ENCODE measurements around the gene ILKAP.
"Not testable (repeated sequence)": the region's sequence is repeated elsewhere in the genome, so short reads cannot be mapped to it uniquely, and the experiment has no call there.

The ILKAP gene

DNA sequence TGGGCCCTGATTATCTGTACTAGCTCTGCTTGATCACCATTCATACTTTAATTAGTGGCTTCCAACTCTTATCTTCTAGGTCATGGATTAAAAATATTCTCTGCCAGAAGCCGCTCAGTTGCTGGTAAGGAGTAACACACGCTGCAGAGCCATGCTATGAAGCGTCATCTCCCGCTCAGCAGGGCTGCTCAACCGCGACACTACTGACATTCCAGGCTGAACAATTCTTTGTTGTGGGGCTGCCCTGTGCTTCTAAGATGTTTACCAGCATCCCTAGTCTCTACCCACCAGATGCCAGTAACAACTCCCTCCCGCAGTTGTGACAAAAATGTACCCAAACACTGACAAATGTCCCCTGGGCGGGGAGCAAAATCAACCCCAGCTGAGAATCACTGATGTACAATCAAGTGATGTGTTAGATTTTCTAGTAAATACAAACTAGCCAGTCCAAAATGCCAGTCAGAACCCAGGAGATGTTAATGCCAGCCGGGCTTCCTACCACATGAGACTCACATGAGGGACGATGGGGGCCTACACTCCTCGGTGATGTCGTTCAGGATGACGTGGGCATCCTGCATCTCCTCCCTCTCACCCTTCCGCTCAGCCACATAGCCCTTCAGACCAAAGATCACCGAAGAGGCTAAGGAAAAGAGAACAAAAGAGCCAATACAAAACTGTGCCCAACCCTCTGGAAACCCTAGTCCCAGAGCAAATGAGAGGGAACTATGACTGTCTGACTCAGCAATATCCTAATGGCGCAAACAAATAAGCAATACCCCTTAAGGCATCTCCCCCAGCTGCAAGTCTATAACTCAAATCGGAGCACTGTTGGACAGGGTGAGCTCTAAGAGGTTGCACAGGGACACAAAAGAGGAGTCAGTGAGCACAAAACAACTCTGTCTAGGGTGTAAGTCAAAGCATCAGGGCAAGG, 15.6 kb downstream of the ILKAP start:
- no peak for DNase-seq

DNA sequence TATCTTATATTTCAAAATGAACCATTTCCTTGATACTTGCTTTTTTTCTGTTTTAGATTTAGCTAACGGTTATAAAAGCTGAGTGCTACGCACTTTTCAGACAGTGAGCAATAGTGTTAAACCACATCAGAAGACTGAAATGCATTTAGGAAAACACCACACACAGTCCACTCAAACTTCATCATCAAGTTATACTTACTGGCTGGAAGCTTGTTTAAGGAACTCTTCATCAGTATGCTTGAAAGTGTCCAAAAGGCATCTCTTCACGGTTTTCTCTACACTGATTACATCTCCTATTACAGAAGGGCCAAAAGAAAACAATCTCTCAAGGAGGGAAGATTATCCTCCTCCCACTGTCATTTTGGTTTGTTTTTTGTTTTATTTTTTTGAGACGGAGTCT, 19.7 kb downstream of the ILKAP start:
- DNase-seq: no peak

DNA sequence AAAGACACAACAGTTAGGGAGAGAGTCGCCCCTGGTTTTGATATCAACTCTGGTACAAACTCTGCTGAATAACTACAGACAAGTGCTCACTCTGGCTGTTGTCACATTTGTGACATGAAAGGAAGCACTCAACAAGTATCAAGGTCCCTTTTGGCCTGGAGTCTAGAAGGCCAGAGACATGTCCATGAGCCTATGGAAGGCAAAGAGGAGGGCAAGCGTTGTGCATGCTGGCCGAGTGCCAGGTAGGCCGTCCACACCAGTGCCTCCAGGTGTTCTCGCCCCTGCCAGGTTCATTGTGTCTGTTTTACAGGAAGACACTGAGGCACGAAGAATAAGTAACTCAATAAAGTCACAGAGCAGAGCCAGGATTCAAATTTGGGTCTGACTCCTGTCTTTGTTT, 21.1 kb downstream of the ILKAP start:
- no peak for DNase-seq

DNA sequence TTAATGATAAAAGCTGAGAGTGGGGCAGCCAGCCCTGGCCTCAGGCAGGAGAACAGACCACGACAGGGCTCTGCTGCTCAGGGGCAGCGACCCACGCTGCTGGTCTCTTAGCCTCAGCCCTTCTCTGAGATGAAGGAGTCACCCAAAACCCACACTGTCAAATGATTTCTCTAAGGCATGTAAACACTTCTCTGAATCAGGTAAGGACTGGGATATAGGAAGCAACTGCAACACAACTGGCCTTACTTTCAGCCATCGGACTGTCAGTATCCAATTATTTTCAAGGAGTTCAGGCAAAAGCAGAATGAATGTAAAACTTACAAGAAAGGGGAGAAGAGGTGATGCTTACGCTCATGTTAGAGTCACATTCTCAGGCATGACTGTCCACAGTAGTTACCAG, 22.9 kb downstream of the ILKAP start:
- no peak for DNase-seq

DNA sequence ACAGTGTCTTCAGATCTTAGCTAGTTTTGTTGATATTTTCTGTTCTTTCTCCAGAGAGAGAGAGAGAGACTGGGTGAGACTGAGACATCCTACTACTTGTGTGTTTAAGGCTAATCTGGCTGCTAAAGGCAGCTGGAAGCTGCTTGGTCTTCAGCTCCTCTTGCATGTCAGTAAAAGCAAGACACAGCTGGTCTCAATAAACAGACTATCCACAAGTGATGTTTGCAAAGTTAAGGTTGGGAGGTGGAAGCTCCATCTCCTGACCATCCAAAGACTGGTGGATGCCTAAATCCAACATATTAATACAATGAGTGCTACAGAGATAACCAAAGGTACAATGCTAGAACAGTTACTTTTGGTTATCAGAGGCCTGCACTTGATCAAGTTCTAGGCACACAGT, 26.9 kb downstream of the ILKAP start:
- no peak for DNase-seq

DNA sequence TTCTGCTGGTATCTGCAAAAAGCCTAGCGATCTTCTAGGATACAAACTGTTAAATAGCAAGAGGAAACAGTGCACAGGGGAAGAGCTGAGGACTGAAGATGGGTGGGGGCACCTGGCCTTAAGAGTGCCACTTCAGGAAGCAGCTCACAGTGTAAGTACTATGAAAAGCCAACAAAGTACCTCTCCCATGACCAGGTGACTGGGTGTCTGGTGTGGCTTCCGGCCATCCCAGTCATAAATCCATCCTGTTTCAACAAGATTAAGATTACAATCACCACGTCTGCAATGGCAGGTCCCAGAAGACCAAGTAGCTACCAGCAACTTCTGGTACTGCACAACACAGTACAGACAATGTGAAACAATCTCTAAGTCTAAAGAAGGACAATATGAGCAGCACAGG, 28.8 kb downstream of the ILKAP start:
- DNase-seq: no peak

DNA sequence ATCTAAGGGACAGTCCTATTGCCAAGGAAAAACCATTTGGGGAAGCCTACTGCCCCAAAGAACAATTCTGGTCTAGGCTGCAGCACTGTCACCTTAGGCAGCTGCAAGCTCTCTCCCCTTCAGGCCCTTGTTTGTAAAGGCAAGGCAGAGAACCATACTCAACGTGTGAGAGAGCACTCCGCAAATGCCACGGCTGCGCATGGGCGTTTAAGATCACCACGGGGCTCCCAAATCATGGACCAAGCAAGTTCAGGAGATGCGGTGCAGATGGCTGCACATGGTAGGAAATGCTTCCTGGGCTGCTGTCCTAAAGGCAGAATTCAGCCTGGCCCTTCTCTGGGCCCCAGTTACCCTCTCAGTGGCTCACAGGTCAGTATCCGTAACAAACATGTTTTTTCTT, 29.2 kb downstream of the ILKAP start:
- DNase-seq: no peak

DNA sequence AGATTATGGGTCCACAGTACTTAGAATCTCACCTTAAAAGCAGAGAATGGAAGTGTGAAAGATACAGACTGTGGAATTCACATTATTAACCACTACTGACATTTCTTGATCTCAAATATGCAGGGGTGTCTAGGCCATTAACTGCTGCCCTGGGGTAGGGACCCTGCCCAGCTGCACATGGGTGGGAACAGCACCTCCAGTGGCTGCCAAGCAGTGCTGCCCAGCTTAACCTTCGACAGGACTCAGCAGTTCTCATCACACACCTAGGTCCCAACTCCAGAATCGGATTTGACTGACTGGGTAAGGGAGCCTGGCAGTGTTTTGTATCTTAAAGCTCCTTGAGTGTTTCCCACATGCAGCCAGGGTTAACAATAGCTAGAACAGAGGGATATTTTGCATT, 29.8 kb downstream of the ILKAP start:
- DNase-seq: no peak

DNA sequence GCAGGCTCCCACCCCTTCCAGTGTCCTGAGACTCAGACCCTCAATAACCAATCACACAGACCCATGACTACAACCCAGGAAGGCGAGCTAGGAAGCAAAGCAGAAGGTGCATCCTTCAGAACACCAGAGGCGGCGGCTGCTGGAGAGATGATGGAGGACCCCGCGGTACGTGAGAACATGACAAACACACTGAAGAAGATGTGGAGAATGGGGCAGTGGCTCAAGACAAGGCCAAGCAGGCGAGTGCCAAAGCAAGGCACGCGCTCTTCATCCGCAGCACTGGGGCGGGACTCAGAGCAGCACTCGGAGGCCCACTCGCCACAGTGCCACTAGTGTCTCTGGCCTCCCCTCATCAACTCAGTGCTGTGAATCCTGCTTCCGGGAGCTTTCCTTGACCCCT, 31.1 kb downstream of the ILKAP start:
- DNase-seq: no peak

DNA sequence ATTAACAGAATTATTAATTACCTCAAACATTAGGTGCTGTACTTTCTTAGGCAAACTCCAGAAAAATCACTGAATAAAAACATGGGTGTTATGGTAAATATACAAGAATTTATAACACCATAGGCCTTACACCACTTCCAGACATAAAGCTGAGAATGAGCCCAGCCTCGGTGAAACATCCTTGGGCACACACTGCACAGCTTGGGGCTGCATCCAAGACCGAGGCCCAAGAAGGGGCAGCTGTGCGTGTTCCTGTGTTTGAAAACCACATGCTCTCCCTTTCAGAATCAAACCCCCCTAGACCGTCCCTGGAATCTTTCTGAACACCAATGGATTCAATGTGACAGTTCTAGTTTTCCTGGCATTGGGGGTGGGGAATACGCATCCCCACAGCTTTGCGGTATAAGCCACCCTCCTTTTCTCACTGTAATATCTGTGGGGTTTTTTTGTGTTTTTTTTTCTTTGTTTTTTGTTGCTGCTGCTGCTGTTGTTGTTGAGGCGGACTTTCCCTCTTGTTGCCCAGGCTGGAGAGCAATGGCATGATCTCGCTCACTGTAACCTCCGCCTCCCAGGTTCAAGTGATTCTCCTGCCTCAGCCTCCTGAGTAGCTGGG, 31.8 kb downstream of the ILKAP start:
- no peak for DNase-seq

DNA sequence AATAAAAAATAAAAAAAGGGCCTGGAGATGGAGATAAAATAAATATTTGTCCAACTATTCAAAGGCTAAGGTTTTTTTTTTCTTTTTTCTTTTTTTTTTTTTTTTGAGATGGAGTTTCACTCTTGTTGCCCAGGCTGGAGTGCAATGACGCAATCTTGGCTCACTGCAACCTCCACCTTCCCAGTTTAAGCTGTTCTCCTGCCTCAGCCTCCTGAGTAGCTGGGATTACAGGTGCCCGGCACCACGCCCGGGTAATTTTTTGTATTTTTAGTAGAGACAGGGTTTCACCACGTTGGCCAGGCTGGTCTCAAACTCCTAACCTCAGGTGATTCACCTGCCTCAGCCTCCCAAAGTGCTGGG, 32.4 kb downstream of the ILKAP start:
- DNase-seq: not testable (repeated sequence)

DNA sequence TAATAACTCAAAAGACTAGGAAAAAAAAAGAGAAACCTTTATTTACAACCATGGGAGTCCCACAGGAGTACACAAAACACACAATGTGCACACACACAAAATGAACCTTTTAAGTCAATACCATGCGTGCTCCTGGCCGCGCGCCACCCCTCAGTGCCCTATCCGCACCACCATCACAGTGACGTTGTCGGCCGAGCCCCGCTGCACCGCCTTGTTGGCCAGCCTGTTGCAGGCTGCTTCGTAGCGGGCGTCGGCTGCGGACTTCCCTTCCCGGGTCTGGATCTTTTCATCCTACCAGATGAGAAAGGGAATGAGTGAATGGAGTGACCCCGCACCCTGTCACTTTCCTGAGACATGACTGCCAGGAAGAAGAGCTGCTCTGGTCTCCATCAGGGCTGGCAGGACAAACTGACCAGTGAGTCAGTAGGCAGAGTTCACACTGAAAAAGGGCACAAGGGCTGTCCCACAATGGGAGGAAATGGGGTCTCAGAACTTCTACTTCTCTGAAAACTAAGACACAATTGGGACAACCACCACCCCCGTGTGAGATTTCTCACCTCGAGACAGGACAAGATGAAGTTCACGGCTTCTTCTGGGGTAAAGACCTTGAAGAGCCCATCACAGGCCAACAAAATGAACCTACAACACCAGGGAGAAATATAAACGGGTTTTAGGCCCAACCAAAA, 33.0 kb downstream of the ILKAP start:
- no peak for DNase-seq

DNA sequence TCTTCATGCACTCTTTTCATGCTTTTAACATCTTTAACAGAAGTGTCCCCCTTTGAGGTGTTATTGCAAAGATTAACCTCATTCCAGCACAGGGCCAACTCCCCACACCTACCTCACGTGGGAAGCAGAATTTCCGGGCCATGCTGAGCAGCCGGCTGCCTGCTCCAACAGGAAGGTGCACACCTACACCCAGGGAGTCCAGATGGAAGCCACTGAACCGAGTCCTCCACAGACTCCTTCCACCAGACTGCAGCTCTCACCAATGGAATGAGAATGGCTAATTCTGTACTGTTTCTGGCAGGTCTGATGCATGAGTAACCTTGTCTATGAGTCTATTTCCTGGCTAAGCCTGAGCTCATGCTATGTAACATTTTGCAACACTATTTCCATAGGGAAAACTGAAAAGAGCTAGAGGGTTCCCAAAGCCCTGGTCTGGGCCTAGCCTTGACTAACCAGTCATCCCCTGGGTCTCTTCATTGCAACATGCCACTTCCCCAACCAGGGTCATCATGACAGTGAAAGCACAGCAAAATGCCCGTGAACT, 33.7 kb downstream of the ILKAP start:
- DNase-seq: peak; percentile 98

DNA sequence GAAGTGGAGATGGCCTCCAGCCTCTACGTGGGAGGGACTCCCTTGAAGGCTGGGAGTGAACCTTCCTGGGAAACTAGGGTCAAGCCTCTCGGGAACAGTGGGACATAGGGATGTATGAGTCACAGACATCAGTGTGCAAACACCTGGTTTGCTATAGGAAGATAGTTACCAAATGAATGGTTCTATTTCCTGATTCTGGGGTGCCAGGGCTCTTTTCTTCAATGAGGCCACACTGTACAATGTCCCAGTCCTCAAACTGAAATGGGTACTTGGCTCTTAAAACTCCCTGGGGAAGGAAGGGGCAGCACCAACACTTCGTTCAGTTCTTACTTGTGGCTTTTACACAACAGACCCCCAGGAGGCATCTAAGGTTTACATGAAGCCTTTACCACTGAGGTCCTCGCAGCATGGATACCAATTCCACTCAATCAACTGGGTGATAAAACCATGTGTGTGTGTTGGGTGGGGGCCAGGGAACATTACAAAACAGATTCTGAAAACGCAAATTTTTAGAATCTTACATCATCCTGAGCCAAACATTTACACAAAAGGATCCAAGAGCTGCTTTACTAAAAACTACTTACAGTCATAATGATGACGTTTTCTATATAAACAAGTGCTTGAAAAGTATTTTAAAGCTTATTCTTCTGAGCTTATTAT, 34.3 kb downstream of the ILKAP start:
- DNase-seq: peak; percentile 96

DNA sequence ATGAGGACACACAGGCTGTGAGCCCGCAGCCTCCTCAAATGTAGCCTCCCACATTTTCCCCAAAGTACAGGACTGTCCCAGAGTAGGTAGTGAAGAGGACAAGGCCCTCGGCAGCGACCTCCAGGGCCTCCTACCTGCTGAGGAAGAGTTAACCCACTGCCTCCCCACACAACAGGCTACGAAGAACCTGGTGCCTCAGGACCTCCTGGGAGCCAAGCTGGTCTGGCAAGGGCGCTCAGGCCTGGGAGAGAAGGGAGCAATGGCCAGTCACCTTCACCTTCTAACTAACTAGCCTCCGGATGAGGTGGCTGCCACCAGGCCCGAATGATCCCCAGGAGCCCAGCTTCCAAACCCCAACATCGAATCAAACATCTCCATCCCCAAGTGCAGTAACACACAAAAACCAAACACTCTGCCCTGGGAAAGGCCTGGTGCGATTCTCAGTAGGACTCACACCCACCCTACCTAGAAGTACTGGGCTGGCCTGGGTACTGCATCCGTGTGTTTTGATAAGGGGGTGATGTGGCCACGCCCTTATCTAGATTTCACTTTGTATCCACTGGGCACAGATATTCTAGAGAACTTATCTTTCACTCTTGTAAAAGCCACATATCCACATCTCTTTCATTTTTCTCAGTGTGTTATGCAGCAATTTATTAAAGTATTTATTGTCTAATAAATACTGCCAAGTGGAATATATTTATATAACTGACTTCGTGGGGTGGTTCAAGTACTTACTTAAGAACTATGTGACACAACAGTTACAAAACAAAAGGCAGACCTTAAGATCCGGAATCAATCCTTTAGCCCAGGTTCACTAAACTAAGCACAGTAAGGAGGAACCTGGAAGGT, 35.1 kb downstream of the ILKAP start:
- DNase-seq: no peak

DNA sequence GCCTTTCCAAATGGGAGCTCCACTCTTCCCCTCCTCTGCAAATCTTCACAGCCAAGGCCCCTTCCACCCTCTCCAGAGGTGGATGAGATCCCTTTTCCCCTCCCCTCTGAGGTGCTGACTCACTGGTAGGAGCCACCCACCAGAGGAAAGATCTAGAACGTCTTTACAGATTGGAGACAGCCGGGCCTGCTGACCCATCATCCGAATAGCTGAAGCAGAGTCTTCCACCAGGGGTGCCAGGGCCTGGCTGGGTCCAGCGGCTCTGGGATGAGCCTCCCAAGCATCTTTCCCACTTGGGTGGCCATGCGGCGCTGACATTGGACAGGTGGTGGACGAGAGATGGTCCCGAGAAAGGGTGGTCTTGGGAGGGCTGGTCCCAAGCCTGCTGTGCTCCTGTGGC, 35.7 kb downstream of the ILKAP start:
- peak; percentile 21 for DNase-seq

DNA sequence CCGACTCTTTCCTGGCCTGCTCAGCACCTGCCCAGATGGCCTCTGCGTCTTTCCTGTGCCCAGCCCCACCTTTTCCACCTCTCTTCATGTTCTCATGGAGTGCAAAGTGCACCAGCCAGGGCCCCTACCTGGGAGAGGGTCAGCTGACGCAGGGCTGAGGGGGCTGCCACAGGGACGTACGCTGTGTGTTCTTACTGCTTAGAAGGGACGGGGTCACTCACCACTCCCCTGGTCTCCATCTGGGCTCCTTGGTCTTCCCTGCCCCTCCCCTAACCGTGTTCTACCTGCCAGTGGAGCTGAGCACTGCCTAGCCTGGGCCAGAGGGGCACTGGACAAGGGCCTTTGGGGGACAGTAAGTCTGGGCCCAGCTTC, 36.2 kb downstream of the ILKAP start:
- no peak for DNase-seq

DNA sequence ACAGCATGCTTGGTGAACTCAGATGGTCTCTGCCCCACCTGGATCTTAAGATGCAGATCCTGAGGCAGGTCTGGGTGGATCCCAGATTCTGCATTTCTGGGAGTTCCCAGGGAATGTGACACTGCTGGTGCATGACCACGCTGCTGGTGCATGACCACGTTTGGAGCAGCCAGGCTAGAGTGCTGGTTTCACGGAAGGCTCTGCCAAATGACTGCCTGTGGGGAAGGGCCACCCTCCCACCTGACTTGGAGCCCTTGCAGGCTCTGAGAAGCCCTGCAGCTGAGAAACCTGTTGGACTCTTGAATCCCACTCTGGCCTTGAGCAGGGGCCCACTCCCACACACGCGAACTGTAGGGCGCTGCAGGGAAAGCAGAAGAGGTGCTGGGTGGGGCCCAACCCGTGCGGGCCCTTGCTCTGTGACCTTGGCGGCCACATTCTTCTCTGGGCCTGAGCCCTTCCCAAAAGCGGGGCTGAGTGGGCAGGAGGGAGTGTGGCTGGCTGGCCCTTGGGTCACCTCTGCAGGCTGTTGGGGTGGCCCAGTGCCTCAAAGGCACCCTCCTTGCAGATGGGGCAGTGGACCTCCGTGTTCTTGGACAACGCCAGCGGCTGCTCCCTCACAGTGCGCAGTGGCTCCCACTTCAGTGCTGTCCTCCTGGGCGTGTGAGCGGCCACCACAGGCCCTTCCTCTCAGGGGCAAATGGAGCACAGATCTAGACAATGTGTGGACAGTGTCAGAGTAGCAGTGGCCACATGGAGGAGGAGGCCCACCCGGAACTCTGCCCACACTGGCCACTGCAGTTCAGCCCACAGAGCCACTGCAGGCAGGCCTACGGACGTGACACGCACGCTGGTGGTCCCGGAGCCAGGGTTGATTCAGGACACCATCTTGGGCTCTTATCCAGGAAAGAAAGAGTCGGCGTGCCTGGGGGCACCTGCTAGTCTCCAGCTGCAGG, 36.8 kb downstream of the ILKAP start:
- no peak for DNase-seq

DNA sequence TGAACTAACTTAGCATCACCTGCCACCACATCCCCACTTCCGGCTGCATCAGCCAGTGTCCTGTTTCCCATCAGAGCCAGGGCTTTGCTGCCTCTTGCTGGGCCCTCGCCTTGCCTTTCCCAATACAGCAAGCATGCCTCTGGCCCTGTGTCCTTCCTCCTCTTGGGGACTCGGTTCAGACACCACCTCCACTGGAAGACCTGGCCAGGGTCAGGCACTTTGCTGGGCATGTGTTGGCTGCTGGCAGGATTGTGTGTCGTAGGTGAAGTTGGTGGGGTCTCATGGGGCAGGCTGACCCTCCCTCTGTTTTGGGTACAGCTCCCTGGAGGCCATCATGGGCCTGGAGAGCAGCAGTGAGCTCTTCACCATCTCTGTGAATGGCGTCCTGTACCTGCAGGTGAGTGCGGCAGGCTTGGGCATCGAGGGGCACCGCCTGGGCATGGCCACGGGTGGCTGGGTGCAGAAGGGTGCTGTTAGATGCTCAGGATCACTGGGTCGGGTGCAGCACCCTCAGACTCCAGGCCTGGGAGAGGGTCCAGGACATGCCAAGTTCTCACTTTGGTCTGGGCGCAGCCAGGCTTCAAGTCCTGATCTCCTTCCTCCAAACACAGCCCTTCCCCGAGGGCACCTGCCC, 38.1 kb downstream of the ILKAP start:
- DNase-seq: no peak

DNA sequence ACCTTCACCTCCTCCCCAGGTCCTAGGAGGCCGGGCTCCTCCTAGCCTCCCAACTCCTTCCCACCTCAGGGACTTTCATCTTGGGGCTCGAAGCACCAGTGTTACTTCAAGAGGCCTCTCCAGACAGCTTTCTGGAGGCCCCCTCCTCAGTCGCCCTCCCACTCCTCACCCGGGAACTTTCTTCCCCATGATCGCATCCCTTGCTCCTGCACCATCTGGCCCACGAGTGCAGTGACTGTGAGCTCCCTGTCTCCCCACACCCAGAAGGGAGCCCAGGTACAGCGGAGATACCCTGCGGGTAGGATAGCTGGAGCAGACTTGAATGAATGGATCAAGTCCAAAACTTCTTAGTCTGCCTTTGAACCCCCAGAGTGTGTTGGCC, 38.6 kb downstream of the ILKAP start:
- DNase-seq: no peak
